HG03025 (cell line): ENCODE results near the gene CNTNAP2.
"Not testable (repeated sequence)": the region's sequence is repeated elsewhere in the genome, so short reads cannot be mapped to it uniquely, and the experiment has no call there.

Source experiments
- ATAC-seq: cut with Tn5 transposase; IDR thresholded peaks from one replicate; pipeline ENCODE4 v1.9.1; 2021; ENCODE audit warnings: mild to moderate bottlenecking, moderate library complexity; ENCODE audit not compliant: unreplicated experiment, low FRiP score

CNTNAP2 gene

GRCh38 chr7:147571436-147572185 is 1455.0 kb downstream of the CNTNAP2 start:
- ATAC-seq: no peak

DNA sequence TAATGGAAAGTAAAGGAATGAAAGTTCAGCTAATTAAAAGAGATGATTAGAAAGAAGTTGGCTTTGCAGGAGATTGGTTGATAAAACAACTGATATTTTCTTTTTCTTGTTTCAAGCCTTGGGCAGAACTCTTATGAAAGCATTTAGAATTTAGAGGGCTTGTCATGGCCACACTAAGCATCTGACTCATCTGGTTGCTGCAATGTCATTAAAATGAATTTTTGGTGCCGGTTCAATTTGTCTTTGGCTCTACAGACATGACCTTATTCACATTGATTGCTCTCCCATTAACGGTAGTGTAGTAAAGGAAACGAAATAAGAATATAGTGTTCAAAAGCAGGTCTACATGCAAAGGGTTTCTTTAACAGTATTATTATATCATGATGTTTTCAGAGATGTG is 1461.6 kb downstream of the CNTNAP2 start:
- no peak for ATAC-seq

GRCh38 chr7:147579148-147579547 is 1462.5 kb downstream of the CNTNAP2 start:
- no peak for ATAC-seq

DNA sequence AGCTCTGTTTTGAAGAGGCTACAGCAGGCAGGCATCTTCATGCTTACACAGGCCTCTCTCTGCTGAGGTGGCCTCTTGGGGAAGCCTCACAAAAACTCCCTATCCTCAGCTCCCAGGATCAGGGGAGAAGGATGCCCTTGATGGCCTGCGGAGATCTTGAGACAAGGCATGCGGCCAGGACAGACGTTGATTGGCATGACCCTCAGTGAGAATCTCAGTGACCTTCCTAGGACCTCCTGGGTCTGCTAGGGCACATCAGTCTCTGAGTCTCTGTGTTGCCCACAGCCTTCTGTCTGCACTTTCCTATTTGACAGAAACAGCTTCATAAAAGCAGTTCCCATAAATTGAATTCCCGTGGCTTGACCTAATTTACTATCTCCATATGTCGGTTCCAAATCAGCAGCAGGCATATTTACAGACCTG is 1468.2 kb downstream of the CNTNAP2 start:
- no peak for ATAC-seq

DNA sequence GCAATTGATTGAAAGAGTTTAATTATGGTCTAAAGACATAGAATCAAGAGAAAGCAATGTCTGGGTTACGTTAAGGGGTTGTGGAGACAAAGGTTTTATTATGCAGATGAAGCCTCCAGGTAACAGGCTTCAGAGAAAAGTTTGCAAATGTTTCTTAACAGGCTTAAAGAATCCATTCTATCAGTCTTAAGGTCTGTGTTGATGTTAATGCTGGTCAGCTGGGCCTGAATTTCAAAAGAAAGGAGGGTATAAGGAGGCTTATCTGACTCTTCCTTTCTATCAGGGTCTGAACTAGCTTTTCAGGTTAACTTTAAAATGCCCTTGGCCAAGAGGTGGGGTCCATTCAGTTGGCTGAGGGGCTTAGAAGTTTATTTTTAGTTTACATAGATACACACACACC is 1469.5 kb downstream of the CNTNAP2 start:
- no peak for ATAC-seq

DNA sequence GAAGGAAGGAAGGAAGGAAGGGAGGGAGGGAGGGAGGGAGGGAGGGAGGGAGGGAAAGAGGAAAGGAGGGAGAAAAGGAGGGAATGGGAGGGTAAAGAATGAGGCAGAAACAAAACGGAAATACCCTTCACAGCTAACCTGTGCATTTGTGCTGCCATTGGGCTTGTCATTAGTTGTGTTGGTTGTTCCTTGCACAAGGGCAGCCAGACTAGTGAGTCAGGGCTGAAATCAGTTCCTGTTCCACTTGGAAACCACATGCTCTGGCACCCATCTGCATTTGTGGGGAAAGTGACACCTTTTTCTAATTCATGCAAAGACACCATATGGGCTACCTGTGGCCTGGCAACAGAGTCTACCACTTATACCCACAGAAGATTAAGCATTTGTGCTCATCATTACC is 1469.9 kb downstream of the CNTNAP2 start:
- no peak for ATAC-seq

GRCh38 chr7:147593271-147594057 is 1476.9 kb downstream of the CNTNAP2 start:
- ATAC-seq: no peak

- no peak for ATAC-seq
Observed at GRCh38 chr7:147595042-147595441, 1478.4 kb downstream of the CNTNAP2 start.

GRCh38 chr7:147598687-147599086 is 1482.1 kb downstream of the CNTNAP2 start:
- not testable (repeated sequence) for ATAC-seq

DNA sequence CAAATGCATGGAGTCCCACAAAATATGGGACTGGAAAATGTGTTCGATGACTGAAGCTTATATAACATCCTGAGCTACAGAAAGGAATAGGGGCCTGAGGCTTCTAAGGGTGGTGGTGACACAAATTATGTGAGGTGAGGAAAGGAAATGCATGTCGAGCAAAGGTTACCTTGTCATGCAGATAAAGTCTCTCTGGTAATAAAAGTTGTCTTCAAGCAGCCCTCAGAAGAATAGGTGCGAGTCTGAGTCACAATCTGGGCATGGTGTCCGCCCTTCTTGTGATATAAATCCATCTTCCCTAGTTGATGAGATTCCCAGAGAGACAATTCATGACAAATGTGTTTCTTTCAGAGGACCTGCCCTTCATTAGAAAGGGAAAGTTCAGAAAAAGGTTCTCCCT is 1488.7 kb downstream of the CNTNAP2 start:
- no peak for ATAC-seq

- ATAC-seq: no peak
Observed at GRCh38 chr7:147607157-147607800, 1490.7 kb downstream of the CNTNAP2 start.

- no peak for ATAC-seq
Observed at GRCh38 chr7:147611431-147611830, 1494.8 kb downstream of the CNTNAP2 start.

GRCh38 chr7:147635288-147635687 is 1518.7 kb downstream of the CNTNAP2 start:
- no peak for ATAC-seq

- ATAC-seq: no peak
Observed at GRCh38 chr7:147636553-147636952, 1520.0 kb downstream of the CNTNAP2 start.

DNA sequence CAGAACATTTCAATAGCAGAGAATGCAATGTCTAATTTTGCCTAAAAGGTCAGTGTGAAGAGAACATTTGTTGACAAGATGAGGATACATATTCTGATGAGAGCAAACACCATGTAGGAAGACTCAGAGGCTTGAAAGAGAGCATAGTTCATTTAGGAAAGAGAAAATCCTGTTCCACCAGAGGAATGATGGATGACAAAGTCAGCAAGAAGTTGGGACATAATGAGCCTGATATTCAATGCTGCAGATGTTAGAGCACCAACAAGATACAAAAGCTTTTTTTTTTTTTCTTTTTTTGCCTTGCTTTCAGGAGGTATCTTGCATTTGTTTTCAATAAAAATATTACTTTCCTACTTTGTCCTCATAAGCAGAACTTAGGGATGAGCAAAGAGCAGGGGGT is 1522.0 kb downstream of the CNTNAP2 start:
- ATAC-seq: no peak

- ATAC-seq: no peak
Observed at GRCh38 chr7:147639037-147639436, 1522.4 kb downstream of the CNTNAP2 start.

GRCh38 chr7:147639751-147640150 is 1523.2 kb downstream of the CNTNAP2 start:
- no peak for ATAC-seq

- no peak for ATAC-seq
Observed at GRCh38 chr7:147640821-147641220, 1524.2 kb downstream of the CNTNAP2 start.

- ATAC-seq: no peak
Observed at GRCh38 chr7:147646568-147646967, 1530.0 kb downstream of the CNTNAP2 start.

- no peak for ATAC-seq
Observed at GRCh38 chr7:147650991-147651390, 1534.4 kb downstream of the CNTNAP2 start.

DNA sequence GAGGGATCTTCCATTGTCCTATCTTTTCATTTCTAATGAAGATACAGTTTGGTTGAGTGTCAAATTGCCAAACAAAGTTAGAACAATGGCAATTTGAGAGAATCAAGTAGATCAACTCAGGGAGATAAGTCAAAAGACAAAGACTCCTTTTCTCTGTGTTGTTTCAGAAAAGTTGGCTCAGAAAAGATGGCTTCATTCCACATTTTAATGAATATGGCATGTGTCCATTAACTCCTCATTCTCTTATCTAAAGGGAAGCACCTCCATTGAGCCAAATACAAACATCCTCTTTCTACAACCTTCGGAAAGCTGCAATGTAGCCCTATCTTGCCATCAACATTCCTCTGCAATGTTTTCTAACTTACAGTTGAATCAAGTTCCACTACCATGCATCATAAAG is 1535.0 kb downstream of the CNTNAP2 start:
- no peak for ATAC-seq
